ENCODE measurements around the gene FAM13A. TPM values are rescaled to one million over a fixed set of nuclear protein-coding genes. Genes with fewer than 3 reads are reported as not detected.

FAM13A gene
- total and polyA plus RNA-seq, 9 of the 15 experiments (the other 6 are each of a cell fraction or from before 2014, with no cell fraction given): 11.3 to 23.3 (median 14.7) TPM

DNA sequence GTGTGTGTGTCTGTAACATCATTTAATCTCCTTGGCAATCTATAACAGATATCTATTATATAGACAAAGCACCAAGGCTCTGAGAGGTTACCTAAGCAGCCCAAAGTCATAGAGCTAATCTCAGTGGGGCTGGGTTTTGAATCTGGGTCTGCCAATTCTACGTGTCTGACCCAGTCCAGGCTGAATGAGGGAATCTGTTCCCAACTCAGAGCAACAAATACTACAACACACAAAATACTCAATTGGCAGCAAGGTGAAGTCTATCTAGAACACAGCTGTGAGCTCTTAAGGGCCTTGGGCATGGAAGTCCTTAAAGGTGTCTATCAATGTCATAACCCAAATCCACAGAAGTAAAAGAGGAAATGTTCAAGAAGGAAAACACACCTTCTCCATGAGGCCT is 311.8 kb downstream of the FAM13A start (continued):
- TF ChIP-seq HNRNPL (IDR thresholded peaks at IDR 0.05; ENCODE audit: low read depth, low read length): no peak

DNA sequence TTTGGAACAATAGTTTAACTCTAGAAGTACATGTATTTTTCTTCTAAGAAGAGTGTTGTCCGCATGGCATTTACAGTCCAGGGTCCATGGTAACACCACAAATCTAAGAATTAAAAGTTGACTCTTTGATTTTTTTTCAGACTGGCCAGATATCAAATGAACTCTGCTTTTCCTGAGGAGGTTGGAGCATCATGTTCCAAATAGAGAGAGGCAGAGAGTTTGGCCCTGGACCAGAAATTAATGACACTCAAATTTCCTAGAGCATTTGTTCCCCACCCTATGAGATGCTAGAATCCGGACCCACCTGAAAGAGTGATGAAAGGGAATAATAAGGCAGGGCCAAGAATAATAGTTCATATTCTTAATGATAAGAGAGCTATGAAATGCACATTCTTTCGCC is 312.4 kb downstream of the FAM13A start:
- TF ChIP-seq CHCHD3 (CRISPR knock-in tag; IDR thresholded peaks at IDR 0.05) (no peak), ZNF561 (CRISPR knock-in tag; conservative IDR thresholded peaks at IDR 0.05) (no peak), DNMT1 (IDR thresholded peaks at IDR 0.05) (no peak), PCBP2 (IDR thresholded peaks at IDR 0.05; ENCODE audit: low read depth, low read length, poor library complexity, severe bottlenecking) (no peak), SMAD2 (IDR thresholded peaks at IDR 0.05; ENCODE audit: low read depth, low read length) (no peak), ZNF134 (CRISPR knock-in tag; conservative IDR thresholded peaks at IDR 0.05) (no peak), FIP1L1 (IDR thresholded peaks at IDR 0.05; ENCODE audit: low read depth, low read length, poor library complexity, severe bottlenecking) (no peak)
- Histone ChIP-seq H3K4me1 (replicated peaks in 1 of 2; ENCODE audit: control insufficient read depth in 2 of 2, insufficient read depth in 2 of 2, low read length in 2 of 2) (no peaks in the 10 kb centered on the region), H3K9me3 (replicated peaks; ENCODE audit: control insufficient read depth, insufficient read depth, low read depth, low read length) (no peaks in the 10 kb centered on the region), H3K9me1 (ENCODE audit: control insufficient read depth, insufficient read depth, low read length) (no peaks in the 10 kb centered on the region), H2AFZ (ENCODE audit: low read depth, low read length) (no peak overlapping the region), H3K4me2 (ENCODE audit: insufficient read depth, low read length) (no peak overlapping the region), H3K27me3 (ENCODE audit: control insufficient read depth in 2 of 2, insufficient read depth in 2 of 2, low read length in 2 of 2) (no peaks in the 10 kb centered on the region), H3K79me2 (ENCODE audit: control insufficient read depth, insufficient read depth, low read length) (no peaks in the 10 kb centered on the region), H3K9ac (ENCODE audit: insufficient read depth in 1 of 2, low read depth in 2 of 2, low read length in 2 of 2) (no peak overlapping the region), H3K36me3 (ENCODE audit: control insufficient read depth, insufficient read depth, low read length) (peaks cover 45% of the 10 kb centered on the region; the same call in 2 of the 3 replicates), H3K27ac (ENCODE audit: extremely low read depth, low read depth, low read length) (no peak overlapping the region), H4K20me1 (replicated peaks; ENCODE audit: control insufficient read depth, insufficient read depth, low read length) (no peaks in the 10 kb centered on the region), H3K4me3 (no peak overlapping the region)
- ChIA-PET CTCF (ENCODE audit: low intra/inter-chr PET ratio) (no interaction called here), POLR2A (no interaction called here)
- FAIRE-seq (no peak), DNase-seq (ENCODE audit: extremely low read depth in 1 of 4, low spot score in 3 of 4) (no peak), ATAC-seq (no peak)
- in situ Hi-C loops (cut with MboI) (no loop called here), intact Hi-C loops (cut with micrococcal nuclease) (no loop called here)
- no TSS peak for BruUV-seq (replicated peaks)
- WGBS (ENCODE audit: insufficient coverage, low coverage, missing lambda C conversion rate): 94% methylated on average over 3 of the region's 3 CpGs

All from K562 (cell line).